Kidney (tissue), 14 donors: ENCODE results near the gene COX18. TPM values are rescaled to one million over a fixed set of nuclear protein-coding genes. Genes with fewer than 3 reads are reported as not detected.

Experiments
- DNase-seq, 5 donors: peaks; one replicate each; pipeline ENCODE4 v3.0.0-alpha.2; 2013 to 2020
- FAIRE-seq: peaks from 2 replicates; lab custom pipeline; 2012; peaks lifted over from hg19 to GRCh38; lab: Jason Lieb, UNC
- H3K27ac ChIP-seq, 2 donors: one replicate each; pipeline ENCODE4 v1.7.0; 2013; ENCODE audit warnings: low read depth in 2 of 2, low read length in 2 of 2, inconsistent platforms in 1 of 2
- H3K27me3 ChIP-seq: one replicate; pipeline ENCODE4 v1.7.1; 2013; ENCODE audit warnings: low read length, inconsistent platforms; ENCODE audit not compliant: control insufficient read depth, insufficient read depth
- H3K36me3 ChIP-seq, 3 donors: one replicate each; pipeline versions ENCODE4 v1.7.0 to v1.7.1; 2013; ENCODE audit warnings: low read length in 3 of 3, control low read depth in 1 of 3, inconsistent platforms in 1 of 3; ENCODE audit not compliant: insufficient read depth in 3 of 3, control insufficient read depth in 2 of 3
- H3K4me1 ChIP-seq, 3 donors: one replicate each; pipeline versions ENCODE4 v1.7.0 to v1.7.1; 2013; ENCODE audit warnings: low read length in 3 of 3, inconsistent platforms in 1 of 3, low read depth in 1 of 3; ENCODE audit not compliant: control insufficient read depth in 2 of 3, insufficient read depth in 2 of 3
- H3K4me3 ChIP-seq, 3 donors: one replicate each; pipeline versions ENCODE4 v1.7.0 to v1.8.1; 2013; ENCODE audit warnings: low read length in 3 of 3, control low read depth in 1 of 3, inconsistent platforms in 1 of 3
- H3K9ac ChIP-seq, 3 donors: one replicate each; pipeline versions ENCODE4 v1.7.0 to v1.7.1; 2013; ENCODE audit warnings: low read length in 3 of 3, control low read depth in 1 of 3, inconsistent platforms in 1 of 3
- H3K9me3 ChIP-seq, 3 donors: one replicate each; pipeline versions ENCODE4 v1.7.0 to v1.7.1; 2013; ENCODE audit warnings: low read length in 3 of 3, control low read depth in 1 of 3, inconsistent platforms in 1 of 3; ENCODE audit not compliant: control insufficient read depth in 2 of 3, insufficient read depth in 1 of 3
- intact Hi-C: fragments of 100-400 bp; cut with DNase I; formaldehyde crosslinking; loops from one replicate; pipeline ENCODE4 v1.11.1; 2022
- polyA plus RNA-seq: library from polyadenylated mRNA; stranded (reverse); fragments of 350-450 nt; fragmentation: Illumina TruSeq; extraction: RNeasy Lipid Tissue Mini Kit (QIAGEN cat#74804); gene quantifications from one replicate; pipeline ENCODE4 v1.2.3, GENCODE V29; 2014; ENCODE audit warnings: low read depth, low replicate concordance; ENCODE audit not compliant: insufficient read depth
- total RNA-seq: library from RNA; stranded (reverse); fragmentation: NEBNext Ultra II Directional; extraction: Animal tissue kit (Norgen Biotek cat#: 25700); gene quantifications from one replicate; pipeline ENCODE4 v1.2.1, GENCODE V29; 2021
- TF ChIP-seq, protein P1 (sequence below): IDR thresholded peaks from 3 replicates; pipeline ENCODE4 v1.5.1; 2012; ENCODE audit warnings: mild to moderate bottlenecking, moderate library complexity, borderline replicate concordance; ENCODE audit not compliant: insufficient read depth; ENCODE audit errors: extremely low read depth
- donor health status: control.
- donor health status: control.
- donor health status: control.
- donor health status: control.
- donor health status: control.
- donor health status: DM: yes; HTN: yes; CAD: no.
- donor health status: Normal renal cell carcinoma (clear cell type).

Gene COX18
- total and polyA plus RNA-seq, 2 donors from 2014 or later: 12.5 to 15.8 TPM

DNA sequence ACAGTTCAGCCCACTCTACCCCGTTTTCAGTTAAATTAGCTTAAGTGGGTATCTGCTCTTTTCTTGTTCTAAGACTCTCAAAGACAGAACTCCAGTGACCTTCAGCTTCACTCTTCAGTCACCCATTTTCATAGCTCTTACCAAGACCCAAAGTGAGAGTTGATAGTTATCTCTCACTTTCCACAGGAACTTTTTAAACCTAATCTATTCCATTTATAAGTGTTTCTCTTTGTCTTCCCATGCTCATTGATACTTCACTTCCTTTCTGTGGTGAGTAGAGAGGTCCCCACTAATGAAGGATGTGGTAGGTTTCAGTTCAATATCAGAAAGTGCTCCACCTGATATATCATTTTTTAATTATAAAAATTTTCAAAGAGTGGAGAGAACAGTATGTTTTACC is 33.4 kb downstream of the COX18 start:
- TF ChIP-seq, protein P1, sequence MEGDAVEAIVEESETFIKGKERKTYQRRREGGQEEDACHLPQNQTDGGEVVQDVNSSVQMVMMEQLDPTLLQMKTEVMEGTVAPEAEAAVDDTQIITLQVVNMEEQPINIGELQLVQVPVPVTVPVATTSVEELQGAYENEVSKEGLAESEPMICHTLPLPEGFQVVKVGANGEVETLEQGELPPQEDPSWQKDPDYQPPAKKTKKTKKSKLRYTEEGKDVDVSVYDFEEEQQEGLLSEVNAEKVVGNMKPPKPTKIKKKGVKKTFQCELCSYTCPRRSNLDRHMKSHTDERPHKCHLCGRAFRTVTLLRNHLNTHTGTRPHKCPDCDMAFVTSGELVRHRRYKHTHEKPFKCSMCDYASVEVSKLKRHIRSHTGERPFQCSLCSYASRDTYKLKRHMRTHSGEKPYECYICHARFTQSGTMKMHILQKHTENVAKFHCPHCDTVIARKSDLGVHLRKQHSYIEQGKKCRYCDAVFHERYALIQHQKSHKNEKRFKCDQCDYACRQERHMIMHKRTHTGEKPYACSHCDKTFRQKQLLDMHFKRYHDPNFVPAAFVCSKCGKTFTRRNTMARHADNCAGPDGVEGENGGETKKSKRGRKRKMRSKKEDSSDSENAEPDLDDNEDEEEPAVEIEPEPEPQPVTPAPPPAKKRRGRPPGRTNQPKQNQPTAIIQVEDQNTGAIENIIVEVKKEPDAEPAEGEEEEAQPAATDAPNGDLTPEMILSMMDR: no peak
- Histone ChIP-seq H3K4me3 (no peak overlapping the region), H3K9ac (no peak overlapping the region), H3K27me3 (no peaks in the 10 kb centered on the region), H3K4me1 (no peaks in the 10 kb centered on the region), H3K9me3 (peaks cover 0 to 16% (median 3%) of the 10 kb centered on the region in 3 donors), H3K36me3 (no peaks in the 10 kb centered on the region), H3K27ac (no peak overlapping the region)
- FAIRE-seq: no peak
- DNase-seq: no peak
- intact Hi-C loops: no loop called here

DNA sequence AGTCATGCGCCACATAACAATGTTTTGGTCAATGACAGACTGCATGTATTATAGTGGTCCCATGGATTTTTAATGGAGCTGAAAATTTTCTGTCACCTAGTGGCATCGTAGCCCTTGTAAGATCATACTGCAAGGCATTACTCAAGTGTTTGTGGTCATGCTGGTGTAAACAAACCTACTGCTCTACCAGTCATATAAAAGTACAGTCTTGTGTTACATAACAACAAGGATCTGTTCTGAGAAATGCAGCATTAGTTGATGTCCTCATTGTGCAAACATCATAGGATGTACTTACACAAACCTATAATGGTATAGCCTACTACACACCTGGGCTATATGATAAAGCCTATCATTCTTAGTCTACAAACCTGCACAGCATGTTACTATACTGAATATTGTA is 34.6 kb downstream of the COX18 start:
- FAIRE-seq (no peak), DNase-seq (no peak)
- Histone ChIP-seq H3K36me3 (no peaks in the 10 kb centered on the region), H3K27ac (no peak overlapping the region), H3K9ac (no peak overlapping the region), H3K4me3 (no peak overlapping the region), H3K27me3 (no peaks in the 10 kb centered on the region), H3K4me1 (no peaks in the 10 kb centered on the region), H3K9me3 (peaks cover 0 to 16% (median 3%) of the 10 kb centered on the region in 3 donors)
- intact Hi-C loops: no loop called here
- TF ChIP-seq, protein P1: no peak

- DNase-seq: no peak
- Histone ChIP-seq H3K4me3 (no peak overlapping the region), H3K9me3 (no peaks in the 10 kb centered on the region), H3K4me1 (no peaks in the 10 kb centered on the region), H3K9ac (no peak overlapping the region), H3K27me3 (no peaks in the 10 kb centered on the region), H3K27ac (no peak overlapping the region), H3K36me3 (no peaks in the 10 kb centered on the region)
- intact Hi-C loops: no loop called here
- TF ChIP-seq, protein P1: no peak
- FAIRE-seq: no peak
These were observed 40.9 kb downstream of the COX18 start for GRCh38 chr4:73028621-73029020.

DNA sequence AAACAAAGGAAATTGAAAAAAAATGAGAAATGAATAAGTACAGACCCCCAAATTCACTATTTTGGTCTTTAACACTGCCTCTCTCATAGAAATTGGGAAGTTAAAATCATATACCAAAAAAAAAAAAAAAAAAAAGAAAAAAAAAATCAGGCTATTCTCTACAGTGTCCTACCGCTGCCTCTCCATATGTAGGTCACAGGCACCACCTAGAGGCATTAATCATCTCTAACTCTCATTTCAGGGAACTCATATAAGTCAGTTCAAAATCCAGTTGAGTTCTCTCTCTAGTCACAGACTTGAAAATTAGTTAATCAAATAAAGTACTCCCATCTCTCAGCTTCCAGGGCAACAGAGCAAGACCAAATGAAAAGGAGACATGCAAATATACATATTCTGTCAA is 47.9 kb downstream of the COX18 start:
- Histone ChIP-seq H3K4me3 (no peak overlapping the region), H3K27ac (no peak overlapping the region), H3K9ac (no peak overlapping the region), H3K4me1 (no peaks in the 10 kb centered on the region), H3K27me3 (no peaks in the 10 kb centered on the region), H3K9me3 (no peaks in the 10 kb centered on the region), H3K36me3 (no peaks in the 10 kb centered on the region)
- FAIRE-seq: no peak
- DNase-seq: peak in 2 of 5 donors; percentile 9 to 48
- TF ChIP-seq, protein P1: no peak
- intact Hi-C loops: no loop called here
